Activated naive CD4-positive, alpha-beta T cell treated with anti-CD3 and anti-CD28 coated beads, Interleukin-2, amount 50 U/mL, for 24 hours (primary cell): ENCODE data around the gene RSAD1.

Experiments used
- H3K27ac Mint-ChIP-seq: one replicate; pipeline ENCODE4 v1.8.0; 2021; ENCODE audit warnings: mild to moderate bottlenecking, mixed read lengths
- H3K27me3 Mint-ChIP-seq: one replicate; pipeline ENCODE4 v1.8.0; 2021; ENCODE audit warnings: mixed read lengths
- H3K36me3 Mint-ChIP-seq: one replicate; pipeline ENCODE4 v1.8.0; 2021; ENCODE audit warnings: mixed read lengths
- H3K4me1 Mint-ChIP-seq: one replicate; pipeline ENCODE4 v1.8.0; 2021; ENCODE audit warnings: mixed read lengths
- H3K4me3 Mint-ChIP-seq: one replicate; pipeline ENCODE4 v1.8.0; 2021; ENCODE audit warnings: mild to moderate bottlenecking, mixed read lengths
- H3K9me3 Mint-ChIP-seq: one replicate; pipeline ENCODE4 v1.8.0; 2021; ENCODE audit warnings: mixed read lengths

RSAD1 gene

GRCh38 chr17:50451943-50452629 lies 26.6 kb upstream of the RSAD1 start:
- H3K27me3 Mint-ChIP-seq = no peaks in the 10 kb centered on the region
- H3K36me3 Mint-ChIP-seq = no peaks in the 10 kb centered on the region
- no peak overlapping the region for H3K4me3 Mint-ChIP-seq
- H3K4me1 Mint-ChIP-seq = no peaks in the 10 kb centered on the region
- no peaks in the 10 kb centered on the region for H3K9me3 Mint-ChIP-seq
- no peak overlapping the region for H3K27ac Mint-ChIP-seq

DNA sequence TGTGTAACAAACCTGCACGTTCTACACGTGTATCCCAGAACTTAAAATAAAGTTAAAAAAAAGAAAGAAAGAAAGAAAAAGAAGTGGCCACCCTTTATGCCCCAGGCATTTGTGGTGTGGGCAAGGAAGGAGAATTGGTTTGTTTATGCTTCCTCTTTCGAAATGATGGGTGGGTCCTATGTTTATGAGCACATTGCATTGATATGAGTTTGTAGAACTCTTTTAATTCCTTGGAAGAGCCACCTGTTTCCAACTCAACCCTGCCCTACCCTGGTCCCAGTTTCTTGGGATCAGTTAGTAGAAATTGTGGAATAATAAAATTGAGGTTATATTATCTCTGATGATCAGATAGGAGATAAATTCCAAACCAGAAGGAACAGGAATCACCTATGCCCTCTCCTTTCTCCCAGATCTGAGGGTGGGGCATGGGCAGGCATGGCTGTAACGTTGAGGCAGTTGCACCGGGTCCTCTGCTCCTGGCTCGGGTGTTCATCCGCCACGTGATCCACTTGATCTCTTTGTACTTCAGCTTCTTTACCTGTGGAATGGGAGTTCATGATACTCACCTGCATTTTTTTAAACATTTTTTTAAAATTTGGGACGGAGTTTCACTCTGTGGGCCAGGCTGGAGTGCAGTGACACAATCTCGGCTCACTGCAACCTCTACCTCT lies 25.9 kb upstream of the RSAD1 start:
- Mint-ChIP-seq H3K4me3 (no peak overlapping the region), H3K4me1 (no peaks in the 10 kb centered on the region), H3K27ac (no peak overlapping the region), H3K27me3 (no peaks in the 10 kb centered on the region), H3K9me3 (no peaks in the 10 kb centered on the region), H3K36me3 (no peaks in the 10 kb centered on the region)

DNA sequence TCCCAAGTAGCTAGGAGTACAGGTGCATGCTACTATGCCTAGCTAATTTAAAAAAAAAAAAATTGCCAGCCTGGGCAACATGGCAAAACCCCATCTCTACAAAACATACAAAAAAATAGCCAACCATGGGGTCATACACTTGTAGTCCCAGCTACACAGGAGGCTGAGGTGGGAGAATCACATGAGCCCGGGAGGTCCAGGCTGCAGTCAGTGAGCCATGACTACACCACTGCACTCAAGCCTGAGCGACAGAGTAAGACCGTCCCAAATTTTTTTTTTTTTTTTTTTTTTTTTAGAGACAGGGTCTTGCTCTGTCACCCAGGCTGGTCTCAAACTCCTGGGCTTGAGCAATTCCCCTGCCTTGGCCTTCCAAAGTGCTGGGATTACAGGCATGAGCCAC lies 24.8 kb upstream of the RSAD1 start:
- H3K4me1 Mint-ChIP-seq = no peaks in the 10 kb centered on the region
- no peak overlapping the region for H3K4me3 Mint-ChIP-seq
- H3K9me3 Mint-ChIP-seq = no peaks in the 10 kb centered on the region
- H3K36me3 Mint-ChIP-seq = peaks cover 3% of the 10 kb centered on the region
- H3K27me3 Mint-ChIP-seq = no peaks in the 10 kb centered on the region
- H3K27ac Mint-ChIP-seq = no peak overlapping the region

GRCh38 chr17:50457621-50458020 lies 21.0 kb upstream of the RSAD1 start:
- H3K27ac Mint-ChIP-seq = no peak overlapping the region
- H3K4me1 Mint-ChIP-seq = no peaks in the 10 kb centered on the region
- peaks cover 3% of the 10 kb centered on the region for H3K36me3 Mint-ChIP-seq
- no peak overlapping the region for H3K4me3 Mint-ChIP-seq
- H3K27me3 Mint-ChIP-seq = no peaks in the 10 kb centered on the region
- no peaks in the 10 kb centered on the region for H3K9me3 Mint-ChIP-seq

DNA sequence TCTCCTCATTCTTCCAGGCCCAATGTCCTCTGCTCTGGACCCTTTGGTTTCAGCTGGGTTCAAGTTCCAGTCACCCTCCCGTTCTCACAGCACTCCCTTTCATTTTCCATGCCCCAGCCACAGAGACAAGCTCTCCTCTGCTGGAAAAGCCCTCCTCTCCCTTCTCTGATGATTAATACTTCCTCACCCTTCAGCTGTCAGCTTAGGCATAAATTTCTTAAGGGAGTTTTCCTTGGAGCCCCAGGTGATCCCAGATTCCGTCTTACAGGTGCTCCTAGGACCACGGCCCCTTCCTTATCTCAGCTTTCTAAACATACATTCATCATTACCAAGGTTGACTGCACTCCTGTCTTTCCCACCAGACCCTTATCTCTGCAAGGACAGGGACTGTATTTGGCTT lies 20.4 kb upstream of the RSAD1 start:
- Mint-ChIP-seq H3K27me3 (no peaks in the 10 kb centered on the region), H3K4me3 (no peak overlapping the region), H3K9me3 (no peaks in the 10 kb centered on the region), H3K4me1 (no peaks in the 10 kb centered on the region), H3K27ac (no peak overlapping the region), H3K36me3 (peaks cover 3% of the 10 kb centered on the region)

- no peaks in the 10 kb centered on the region for H3K27me3 Mint-ChIP-seq
- H3K36me3 Mint-ChIP-seq = peaks cover 3% of the 10 kb centered on the region
- no peaks in the 10 kb centered on the region for H3K4me1 Mint-ChIP-seq
- no peaks in the 10 kb centered on the region for H3K9me3 Mint-ChIP-seq
- H3K27ac Mint-ChIP-seq = no peak overlapping the region
- no peak overlapping the region for H3K4me3 Mint-ChIP-seq
These were observed 19.7 kb upstream of the RSAD1 start for GRCh38 chr17:50458701-50459676.

DNA sequence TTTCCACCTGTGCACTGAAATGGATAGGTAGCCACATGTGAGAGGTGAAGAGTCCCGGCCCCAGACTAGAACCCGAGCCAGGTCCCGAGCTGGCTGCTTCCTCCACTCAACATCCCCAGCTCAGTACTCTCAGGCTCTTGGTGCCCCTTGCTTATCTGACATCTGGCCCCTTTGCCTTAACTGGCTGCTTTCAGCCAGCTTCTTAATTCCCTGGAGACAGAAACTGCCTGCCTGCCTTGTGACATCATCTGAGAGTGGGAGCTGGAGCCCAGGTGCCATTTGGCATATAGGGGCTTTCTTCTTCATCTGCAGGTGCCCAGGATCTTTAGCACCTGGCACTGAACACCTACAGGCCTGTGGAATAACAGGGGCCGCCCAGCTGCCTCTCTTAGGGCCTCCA lies 18.9 kb upstream of the RSAD1 start:
- H3K27me3 Mint-ChIP-seq = no peaks in the 10 kb centered on the region
- H3K27ac Mint-ChIP-seq = no peak overlapping the region
- H3K4me3 Mint-ChIP-seq = no peak overlapping the region
- H3K9me3 Mint-ChIP-seq = no peaks in the 10 kb centered on the region
- no peaks in the 10 kb centered on the region for H3K4me1 Mint-ChIP-seq
- H3K36me3 Mint-ChIP-seq = peaks cover 3% of the 10 kb centered on the region

GRCh38 chr17:50460831-50461526 lies 17.7 kb upstream of the RSAD1 start:
- H3K4me3 Mint-ChIP-seq = no peak overlapping the region
- H3K36me3 Mint-ChIP-seq = peaks cover 3% of the 10 kb centered on the region
- H3K4me1 Mint-ChIP-seq = no peaks in the 10 kb centered on the region
- no peaks in the 10 kb centered on the region for H3K27me3 Mint-ChIP-seq
- H3K9me3 Mint-ChIP-seq = no peaks in the 10 kb centered on the region
- no peak overlapping the region for H3K27ac Mint-ChIP-seq

- Mint-ChIP-seq H3K27me3 (no peaks in the 10 kb centered on the region), H3K27ac (no peak overlapping the region), H3K4me1 (no peaks in the 10 kb centered on the region), H3K4me3 (no peak overlapping the region), H3K36me3 (peaks cover 3% of the 10 kb centered on the region), H3K9me3 (no peaks in the 10 kb centered on the region)
These were observed 17.0 kb upstream of the RSAD1 start for GRCh38 chr17:50461550-50462132.

- Mint-ChIP-seq H3K27me3 (peaks cover under 1% of the 10 kb centered on the region), H3K36me3 (peaks cover 3% of the 10 kb centered on the region), H3K4me1 (no peaks in the 10 kb centered on the region), H3K9me3 (no peaks in the 10 kb centered on the region), H3K4me3 (no peak overlapping the region), H3K27ac (no peak overlapping the region)
These were observed 16.2 kb upstream of the RSAD1 start for GRCh38 chr17:50462446-50462845.

GRCh38 chr17:50464121-50464520 lies 14.5 kb upstream of the RSAD1 start:
- Mint-ChIP-seq H3K4me1 (peaks cover 4% of the 10 kb centered on the region), H3K27me3 (peaks cover 8% of the 10 kb centered on the region), H3K27ac (no peak overlapping the region), H3K4me3 (no peak overlapping the region), H3K9me3 (no peaks in the 10 kb centered on the region), H3K36me3 (no peaks in the 10 kb centered on the region)

DNA sequence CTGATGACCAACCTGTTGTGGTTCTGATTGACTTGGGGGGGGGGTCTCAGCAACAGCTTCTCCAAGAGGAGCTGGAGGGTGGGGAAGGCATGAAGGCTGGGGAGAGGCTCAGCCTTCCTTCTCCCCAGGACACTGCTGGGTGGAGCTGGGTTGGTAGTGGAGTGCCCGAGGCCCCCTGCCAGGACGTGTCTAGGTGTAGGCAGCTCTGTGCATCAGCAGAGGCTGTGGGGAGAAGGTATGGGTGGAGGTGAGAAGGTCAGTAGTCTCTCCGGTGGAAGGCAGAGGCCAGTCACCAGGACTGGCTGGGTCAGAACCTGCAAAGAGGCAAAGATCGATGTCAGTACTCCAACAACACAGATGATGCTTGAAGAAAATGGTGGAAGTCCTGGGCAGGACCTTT lies 13.9 kb upstream of the RSAD1 start:
- no peak overlapping the region for H3K4me3 Mint-ChIP-seq
- H3K36me3 Mint-ChIP-seq = no peaks in the 10 kb centered on the region
- H3K27me3 Mint-ChIP-seq = peaks cover 8% of the 10 kb centered on the region
- H3K27ac Mint-ChIP-seq = no peak overlapping the region
- H3K9me3 Mint-ChIP-seq = no peaks in the 10 kb centered on the region
- peaks cover 4% of the 10 kb centered on the region for H3K4me1 Mint-ChIP-seq

DNA sequence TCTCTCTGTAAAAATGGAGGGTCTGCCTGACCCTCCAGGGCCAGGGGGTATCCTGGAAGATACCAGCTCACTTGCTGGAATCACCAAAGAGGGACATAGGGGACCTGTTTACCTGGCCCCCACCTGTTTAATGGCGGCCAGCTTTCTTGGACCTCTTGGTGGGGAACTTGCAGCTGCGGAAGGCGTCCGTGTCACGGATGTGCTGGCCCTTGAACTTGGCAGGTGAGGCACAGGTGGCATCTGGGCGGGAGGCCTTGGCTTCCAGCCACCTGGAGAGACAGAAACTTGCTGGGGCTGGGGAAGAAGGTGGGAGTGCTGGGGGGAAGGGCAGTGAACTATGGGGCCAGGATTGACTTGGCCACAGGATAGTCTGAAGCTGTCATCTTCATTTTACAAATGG lies 13.5 kb upstream of the RSAD1 start:
- Mint-ChIP-seq H3K4me3 (no peak overlapping the region), H3K4me1 (peaks cover 4% of the 10 kb centered on the region), H3K27me3 (peaks cover 8% of the 10 kb centered on the region), H3K9me3 (no peaks in the 10 kb centered on the region), H3K27ac (no peak overlapping the region), H3K36me3 (no peaks in the 10 kb centered on the region)

DNA sequence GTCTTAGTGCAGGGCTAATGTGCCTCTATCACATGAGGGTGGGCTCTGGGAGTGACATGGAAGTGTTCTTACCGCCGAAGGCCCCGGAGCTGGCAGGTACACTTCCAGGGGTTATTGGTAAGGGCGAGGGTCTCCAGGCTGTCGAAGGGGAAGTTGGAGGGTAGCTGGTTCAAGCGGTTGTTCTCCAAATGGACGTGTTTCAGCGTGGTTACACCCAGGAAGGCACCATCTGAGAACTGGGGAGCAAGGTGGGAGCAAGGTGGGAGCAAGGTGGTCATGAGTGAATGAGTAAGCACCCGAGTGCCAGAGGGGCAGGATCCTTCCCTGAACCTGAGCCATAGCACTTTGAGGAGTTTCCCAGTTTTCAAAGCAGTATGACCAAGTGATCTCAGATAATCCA lies 13.0 kb upstream of the RSAD1 start:
- H3K27ac Mint-ChIP-seq = no peak overlapping the region
- no peaks in the 10 kb centered on the region for H3K9me3 Mint-ChIP-seq
- H3K4me1 Mint-ChIP-seq = peaks cover 4% of the 10 kb centered on the region
- no peak overlapping the region for H3K4me3 Mint-ChIP-seq
- no peaks in the 10 kb centered on the region for H3K36me3 Mint-ChIP-seq
- H3K27me3 Mint-ChIP-seq = peaks cover 8% of the 10 kb centered on the region
